ENCODE measurements around the gene SFMBT2. TPM values are rescaled to one million over a fixed set of nuclear protein-coding genes. Genes with fewer than 3 reads are reported as not detected.
A peak's percentile ranks its signal among the peaks of the same experiment; 100 is the strongest.

SFMBT2 gene
- total RNA-seq, 1 experiment from 2014 or later: 14.3 TPM

DNA sequence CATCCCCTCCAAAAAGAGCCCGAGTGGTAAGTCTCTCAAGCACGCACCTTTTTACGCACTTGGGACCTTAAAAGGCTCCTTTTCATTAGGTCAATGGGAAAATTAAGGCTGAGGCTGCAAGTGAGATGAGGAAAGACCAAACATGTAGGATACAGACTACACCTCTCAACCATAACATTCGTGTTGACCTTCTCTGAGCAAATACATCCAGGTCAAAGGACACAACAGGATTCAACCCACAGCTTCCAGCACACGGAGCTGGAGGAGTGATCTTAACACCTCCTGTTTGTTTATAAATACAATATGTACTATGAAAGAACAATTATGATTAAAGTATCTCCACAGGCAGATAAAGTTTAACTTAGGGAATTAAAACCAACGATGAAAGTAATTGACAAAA lies 9.7 kb downstream of the SFMBT2 start:
- ATAC-seq (no peak), DNase-seq (ENCODE audit: low spot score) (no peak)
- CTCF ChIA-PET: no interaction called here
- Mint-ChIP-seq H3K9me3 (peaks cover 4% of the 10 kb centered on the region; the same call in 1 of the 2 replicates), H3K4me1 (peaks cover 42% of the 10 kb centered on the region), H3K36me3 (peaks cover 2% of the 10 kb centered on the region; the same call in 1 of the 2 replicates), H3K27ac (no peak overlapping the region), H3K4me3 (no peak overlapping the region), H3K27me3 (ENCODE audit: low read depth) (peaks cover 4% of the 10 kb centered on the region)
- POLR2A ChIA-PET: no interaction called here
- TF ChIP-seq FOXJ3 (CRISPR knock-in tag; IDR thresholded peaks at IDR 0.05; ENCODE audit: borderline replicate concordance): no peak
- TF ChIP-seq, protein P1, sequence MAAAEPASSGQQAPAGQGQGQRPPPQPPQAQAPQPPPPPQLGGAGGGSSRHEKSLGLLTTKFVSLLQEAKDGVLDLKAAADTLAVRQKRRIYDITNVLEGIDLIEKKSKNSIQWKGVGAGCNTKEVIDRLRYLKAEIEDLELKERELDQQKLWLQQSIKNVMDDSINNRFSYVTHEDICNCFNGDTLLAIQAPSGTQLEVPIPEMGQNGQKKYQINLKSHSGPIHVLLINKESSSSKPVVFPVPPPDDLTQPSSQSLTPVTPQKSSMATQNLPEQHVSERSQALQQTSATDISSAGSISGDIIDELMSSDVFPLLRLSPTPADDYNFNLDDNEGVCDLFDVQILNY (CRISPR knock-in tag; IDR thresholded peaks at IDR 0.05): no peak
- TF ChIP-seq PRRX2 (CRISPR knock-in tag; IDR thresholded peaks at IDR 0.05): no peak
- no peak for TF ChIP-seq ATF3 (CRISPR knock-in tag; conservative IDR thresholded peaks at IDR 0.05)
- TF ChIP-seq NR2C2 (CRISPR knock-in tag; IDR thresholded peaks at IDR 0.05): no peak
- TF ChIP-seq NR1H2 (CRISPR knock-in tag; IDR thresholded peaks at IDR 0.05): no peak
- TF ChIP-seq, protein P2, sequence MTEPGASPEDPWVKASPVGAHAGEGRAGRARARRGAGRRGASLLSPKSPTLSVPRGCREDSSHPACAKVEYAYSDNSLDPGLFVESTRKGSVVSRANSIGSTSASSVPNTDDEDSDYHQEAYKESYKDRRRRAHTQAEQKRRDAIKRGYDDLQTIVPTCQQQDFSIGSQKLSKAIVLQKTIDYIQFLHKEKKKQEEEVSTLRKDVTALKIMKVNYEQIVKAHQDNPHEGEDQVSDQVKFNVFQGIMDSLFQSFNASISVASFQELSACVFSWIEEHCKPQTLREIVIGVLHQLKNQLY (CRISPR knock-in tag; IDR thresholded peaks at IDR 0.05): no peak
- TF ChIP-seq KAT7 (CRISPR knock-in tag; IDR thresholded peaks at IDR 0.05; ENCODE audit: borderline replicate concordance): no peak
- no peak for TF ChIP-seq ATF1 (CRISPR knock-in tag; IDR thresholded peaks at IDR 0.05)
- TF ChIP-seq ZNF317 (CRISPR knock-in tag; IDR thresholded peaks at IDR 0.05; ENCODE audit: borderline replicate concordance, low read depth): no peak
- TF ChIP-seq GRHL2 (CRISPR knock-in tag; IDR thresholded peaks at IDR 0.05; ENCODE audit: insufficient replicate concordance, severe bottlenecking): no peak

- Mint-ChIP-seq H3K4me3 (no peak overlapping the region), H3K27me3 (ENCODE audit: low read depth) (no peaks in the 10 kb centered on the region), H3K27ac (no peak overlapping the region), H3K36me3 (peaks cover 6% of the 10 kb centered on the region; the same call in 1 of the 2 replicates), H3K9me3 (peaks cover 4% of the 10 kb centered on the region; the same call in 1 of the 2 replicates), H3K4me1 (peaks cover 33% of the 10 kb centered on the region)
- ChIA-PET POLR2A (no interaction called here), CTCF (no interaction called here)
- no peak for DNase-seq (ENCODE audit: low spot score)
- no peak for ATAC-seq
- no peak for TF ChIP-seq ZNF512 (CRISPR knock-in tag; IDR thresholded peaks at IDR 0.05; ENCODE audit: borderline replicate concordance)
- TF ChIP-seq ZNF317 (CRISPR knock-in tag; IDR thresholded peaks at IDR 0.05; ENCODE audit: borderline replicate concordance, low read depth): no peak
- TF ChIP-seq GTF2I (CRISPR knock-in tag; conservative IDR thresholded peaks at IDR 0.05): no peak
- no peak for TF ChIP-seq PRRX2 (CRISPR knock-in tag; IDR thresholded peaks at IDR 0.05)
- no peak for TF ChIP-seq TP53 (CRISPR knock-in tag; IDR thresholded peaks at IDR 0.05)
Observed at GRCh38 chr10:7400068-7400715, 10.6 kb downstream of the SFMBT2 start.

GRCh38 chr10:7399533-7399932 lies 11.3 kb downstream of the SFMBT2 start:
- Mint-ChIP-seq H3K36me3 (peaks cover 6% of the 10 kb centered on the region; the same call in 1 of the 2 replicates), H3K9me3 (peaks cover 4% of the 10 kb centered on the region; the same call in 1 of the 2 replicates), H3K4me3 (no peak overlapping the region), H3K4me1 (peaks cover 26% of the 10 kb centered on the region), H3K27me3 (ENCODE audit: low read depth) (no peaks in the 10 kb centered on the region), H3K27ac (0 out of 2 replicates have a peak overlapping the region, but pooled peaks have one; percentile 41)
- ChIA-PET CTCF (no interaction called here), POLR2A (no interaction called here)
- DNase-seq (ENCODE audit: low spot score): no peak
- TF ChIP-seq JUN (CRISPR knock-in tag; IDR thresholded peaks at IDR 0.05) (no peak), CREM (CRISPR knock-in tag; IDR thresholded peaks at IDR 0.05) (no peak), ZBTB21 (CRISPR knock-in tag; IDR thresholded peaks at IDR 0.05; ENCODE audit: borderline replicate concordance) (no peak), TP53 (CRISPR knock-in tag; IDR thresholded peaks at IDR 0.05) (no peak), ATF1 (CRISPR knock-in tag; IDR thresholded peaks at IDR 0.05) (no peak), ZNF532 (CRISPR knock-in tag; IDR thresholded peaks at IDR 0.05; ENCODE audit: borderline replicate concordance) (no peak), NR1H2 (CRISPR knock-in tag; IDR thresholded peaks at IDR 0.05) (no peak)
- TF ChIP-seq, protein P1 (CRISPR knock-in tag; IDR thresholded peaks at IDR 0.05): no peak
- ATAC-seq: no peak
